Transverse colon (tissue), 4 donors: ENCODE results near the gene UPB1.

ENCODE experiments used
- POLR2A ChIP-seq: fragments of 450-650 bp; IDR thresholded peaks from one replicate; pipeline ENCODE4 v1.6.1; 2016; ENCODE audit warnings: antibody characterized with exemption, mild to moderate bottlenecking, moderate library complexity
- POLR2AphosphoS5 ChIP-seq, 3 donors: sonication (generic); formaldehyde crosslinking; IDR thresholded peaks; one replicate each; pipeline ENCODE4 v1.6.1; 2016; ENCODE audit warnings: antibody characterized with exemption in 3 of 3
- TF ChIP-seq, protein P1 (sequence below), 5 experiments: fragments of 200-600 bp in 3 of 5; fragments of 450-650 bp in 2 of 5; sonication (generic) in 3 of 5; IDR thresholded peaks; 1 replicate in 2 of 5; 2 replicates in 3 of 5; pipeline ENCODE4 v1.5.1; 2016 to 2017; ENCODE audit warnings: antibody characterized with exemption in 5 of 5, inconsistent platforms in 3 of 5, mild to moderate bottlenecking in 2 of 5, moderate library complexity in 1 of 5

- TF ChIP-seq, protein P1, sequence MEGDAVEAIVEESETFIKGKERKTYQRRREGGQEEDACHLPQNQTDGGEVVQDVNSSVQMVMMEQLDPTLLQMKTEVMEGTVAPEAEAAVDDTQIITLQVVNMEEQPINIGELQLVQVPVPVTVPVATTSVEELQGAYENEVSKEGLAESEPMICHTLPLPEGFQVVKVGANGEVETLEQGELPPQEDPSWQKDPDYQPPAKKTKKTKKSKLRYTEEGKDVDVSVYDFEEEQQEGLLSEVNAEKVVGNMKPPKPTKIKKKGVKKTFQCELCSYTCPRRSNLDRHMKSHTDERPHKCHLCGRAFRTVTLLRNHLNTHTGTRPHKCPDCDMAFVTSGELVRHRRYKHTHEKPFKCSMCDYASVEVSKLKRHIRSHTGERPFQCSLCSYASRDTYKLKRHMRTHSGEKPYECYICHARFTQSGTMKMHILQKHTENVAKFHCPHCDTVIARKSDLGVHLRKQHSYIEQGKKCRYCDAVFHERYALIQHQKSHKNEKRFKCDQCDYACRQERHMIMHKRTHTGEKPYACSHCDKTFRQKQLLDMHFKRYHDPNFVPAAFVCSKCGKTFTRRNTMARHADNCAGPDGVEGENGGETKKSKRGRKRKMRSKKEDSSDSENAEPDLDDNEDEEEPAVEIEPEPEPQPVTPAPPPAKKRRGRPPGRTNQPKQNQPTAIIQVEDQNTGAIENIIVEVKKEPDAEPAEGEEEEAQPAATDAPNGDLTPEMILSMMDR (IDR thresholded peaks at IDR 0.05) = no peak
- no peak for TF ChIP-seq POLR2A
- TF ChIP-seq POLR2AphosphoS5 (IDR thresholded peaks at IDR 0.05) = no peak
Measured at GRCh38 chr22:24518228-24518627, 23.1 kb downstream of the UPB1 start.
